Upper lobe of left lung (tissue), 4 donors: ENCODE measurements around the gene VAC14.

Source experiments
- CTCF ChIP-seq, 6 experiments: fragments of 450-650 bp in 4 of 6; fragments of 200-600 bp in 2 of 6; sonication (generic) in 2 of 6; IDR thresholded peaks; one replicate each; pipeline ENCODE4 v1.5.1; 2016 to 2019; ENCODE audit warnings: antibody characterized with exemption in 6 of 6
- POLR2AphosphoS5 ChIP-seq, 2 donors: sonication (generic); formaldehyde crosslinking; IDR thresholded peaks; one replicate each; pipeline ENCODE4 v1.5.1; 2017; ENCODE audit warnings: antibody characterized with exemption in 2 of 2

DNA sequence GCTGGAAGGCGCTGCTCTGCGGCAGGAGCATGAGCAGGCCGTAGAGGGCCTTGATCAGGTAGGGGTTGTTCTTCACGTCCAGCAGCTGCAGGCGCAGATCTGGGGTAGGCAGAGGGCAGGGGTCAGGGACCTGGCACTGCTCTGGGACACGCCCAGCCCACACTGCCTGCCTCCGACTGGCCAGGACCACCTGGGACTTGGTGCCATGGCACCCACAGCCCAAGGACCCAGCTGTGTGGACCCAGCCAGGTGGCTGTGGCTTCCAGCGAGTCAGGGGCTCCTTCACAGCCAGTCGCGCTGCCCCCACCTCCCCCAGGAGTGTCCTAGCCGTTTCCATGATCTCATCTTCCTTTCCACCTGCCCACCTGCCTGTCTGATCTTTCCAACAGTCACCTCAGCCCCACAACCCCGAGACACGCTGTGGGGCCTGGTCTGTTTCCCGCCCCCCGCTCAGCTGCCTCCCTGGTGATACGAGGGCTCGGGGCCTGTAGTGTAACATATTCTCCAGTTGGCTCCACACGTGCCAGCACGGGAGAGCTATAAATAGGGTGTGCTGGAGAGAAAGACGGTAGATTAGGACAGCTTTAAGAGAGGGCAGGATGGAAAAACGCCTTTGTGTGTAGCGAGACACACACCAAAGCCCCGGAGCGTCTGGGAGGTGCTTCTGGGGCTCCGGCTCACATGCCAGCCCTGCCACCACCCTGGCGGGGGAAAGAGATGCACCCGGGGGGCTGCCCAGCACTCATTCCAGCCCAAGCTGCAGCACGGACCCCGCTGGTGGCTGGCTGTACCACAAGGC lies 107.9 kb downstream of the VAC14 start:
- TF ChIP-seq CTCF (IDR thresholded peaks at IDR 0.05) = no peak
- TF ChIP-seq POLR2AphosphoS5 (IDR thresholded peaks at IDR 0.05) = no peak
